GM21381 (cell line): ENCODE data around the gene DDX52.
"Not testable (repeated sequence)": the region's sequence is repeated elsewhere in the genome, so short reads cannot be mapped to it uniquely, and the experiment has no call there.

Experiments used
- ATAC-seq: cut with Tn5 transposase; IDR thresholded peaks from one replicate; pipeline ENCODE4 v1.9.1; 2021; ENCODE audit warnings: mild to moderate bottlenecking, moderate library complexity; ENCODE audit not compliant: unreplicated experiment

The DDX52 gene, protein sequence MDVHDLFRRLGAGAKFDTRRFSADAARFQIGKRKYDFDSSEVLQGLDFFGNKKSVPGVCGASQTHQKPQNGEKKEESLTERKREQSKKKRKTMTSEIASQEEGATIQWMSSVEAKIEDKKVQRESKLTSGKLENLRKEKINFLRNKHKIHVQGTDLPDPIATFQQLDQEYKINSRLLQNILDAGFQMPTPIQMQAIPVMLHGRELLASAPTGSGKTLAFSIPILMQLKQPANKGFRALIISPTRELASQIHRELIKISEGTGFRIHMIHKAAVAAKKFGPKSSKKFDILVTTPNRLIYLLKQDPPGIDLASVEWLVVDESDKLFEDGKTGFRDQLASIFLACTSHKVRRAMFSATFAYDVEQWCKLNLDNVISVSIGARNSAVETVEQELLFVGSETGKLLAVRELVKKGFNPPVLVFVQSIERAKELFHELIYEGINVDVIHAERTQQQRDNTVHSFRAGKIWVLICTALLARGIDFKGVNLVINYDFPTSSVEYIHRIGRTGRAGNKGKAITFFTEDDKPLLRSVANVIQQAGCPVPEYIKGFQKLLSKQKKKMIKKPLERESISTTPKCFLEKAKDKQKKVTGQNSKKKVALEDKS

DNA sequence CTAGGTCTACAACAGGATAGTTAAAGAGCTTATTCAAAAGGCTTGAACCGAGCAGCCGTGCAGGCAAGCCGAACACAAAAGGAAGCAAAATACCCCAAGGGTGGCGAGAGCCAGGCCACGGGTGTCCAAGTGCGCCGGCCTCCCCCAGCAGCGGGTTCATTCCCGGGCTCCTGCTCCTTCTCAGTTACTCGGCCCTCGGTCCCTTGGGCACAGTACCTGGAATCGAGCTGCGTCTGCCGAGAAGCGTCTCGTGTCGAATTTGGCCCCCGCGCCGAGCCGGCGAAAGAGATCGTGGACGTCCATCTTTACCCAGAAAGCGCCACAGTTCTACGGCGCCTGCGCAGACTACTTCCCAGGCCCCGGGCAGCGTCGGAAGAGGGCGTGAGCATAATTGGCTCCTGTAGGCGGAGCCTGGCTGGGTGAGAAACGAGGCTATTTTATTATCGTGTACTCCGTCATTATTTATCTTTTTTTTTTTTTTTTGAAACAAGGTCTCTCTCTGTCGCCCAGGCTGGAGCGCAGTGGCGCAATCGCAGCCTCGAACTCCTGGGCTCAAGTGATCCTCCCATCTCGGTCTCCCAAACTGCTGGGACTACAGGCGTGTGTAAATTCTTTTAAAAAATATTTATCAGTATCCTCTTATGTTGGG is at the start of gene DDX52:
Gene DDX52 (minus strand): TSS at position 329 of the 649 bp plus-strand sequence. CDS start 26 bp downstream, at position 303.
- ATAC-seq, result peak; percentile 86

DNA sequence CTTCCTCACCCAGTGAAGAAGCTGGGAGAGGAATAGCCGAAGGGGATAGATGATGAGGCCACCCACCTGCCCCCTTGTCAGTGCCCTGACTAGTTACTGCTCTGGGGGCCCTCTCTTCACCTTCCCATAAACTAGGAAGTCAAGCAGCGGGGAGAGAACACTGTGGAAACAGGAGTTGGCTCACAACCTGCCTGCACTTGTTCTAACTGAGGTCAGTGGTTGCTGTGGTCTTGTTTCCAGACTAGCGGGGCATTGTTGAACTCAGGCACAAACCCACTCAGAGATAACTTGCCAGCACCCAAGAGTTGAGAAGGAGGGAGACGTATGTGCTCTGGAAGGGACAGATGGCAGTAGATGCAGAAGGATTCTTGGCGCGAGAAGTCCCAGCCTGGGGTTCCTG is 48.6 kb upstream of the DDX52 start:
- ATAC-seq, result no peak

DNA sequence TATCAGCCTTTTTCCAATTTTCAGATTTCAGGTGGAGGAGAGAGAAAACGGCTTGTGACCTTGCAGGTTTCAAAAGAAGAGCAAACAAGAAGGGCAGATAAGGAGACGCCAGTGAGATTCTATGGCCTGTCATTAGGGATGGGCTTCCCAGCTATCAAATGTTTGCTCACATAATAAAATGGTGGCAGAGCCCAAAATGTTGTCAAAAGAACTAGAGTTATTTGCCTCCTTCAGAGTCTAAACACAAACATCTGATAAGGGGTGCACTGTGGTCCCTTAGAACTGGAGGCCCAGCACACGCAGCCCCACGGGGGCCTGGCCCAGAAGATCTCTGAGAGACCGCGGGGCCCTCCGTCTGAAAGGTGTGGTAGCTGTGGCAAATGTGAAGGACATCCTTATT is 46.1 kb upstream of the DDX52 start:
- no peak for ATAC-seq

DNA sequence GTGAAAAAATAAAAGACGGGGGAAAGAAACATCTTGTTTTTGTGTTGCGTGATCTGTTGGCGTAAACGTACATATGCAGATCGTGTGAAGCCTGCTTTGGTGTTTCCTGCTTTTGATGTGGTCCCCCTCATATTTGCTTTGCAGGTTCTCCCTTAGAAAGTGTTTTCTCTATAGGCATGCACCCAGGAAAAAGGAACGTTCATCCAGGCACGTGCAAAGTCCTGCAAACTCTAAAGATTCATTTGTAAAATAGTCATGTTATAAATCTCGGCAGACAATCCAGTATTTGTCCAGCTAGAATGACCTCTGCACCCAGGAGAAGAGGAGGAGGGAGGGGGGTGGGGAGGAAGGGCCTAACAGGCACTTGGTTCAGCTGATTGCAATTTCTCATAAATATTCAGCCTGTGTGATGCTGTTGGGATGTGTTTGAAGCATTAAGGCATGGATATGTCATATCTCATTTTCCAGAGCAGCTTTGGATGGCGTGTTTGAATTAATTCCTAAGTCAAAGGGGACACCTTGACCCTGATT is 40.3 kb upstream of the DDX52 start:
- no peak for ATAC-seq

DNA sequence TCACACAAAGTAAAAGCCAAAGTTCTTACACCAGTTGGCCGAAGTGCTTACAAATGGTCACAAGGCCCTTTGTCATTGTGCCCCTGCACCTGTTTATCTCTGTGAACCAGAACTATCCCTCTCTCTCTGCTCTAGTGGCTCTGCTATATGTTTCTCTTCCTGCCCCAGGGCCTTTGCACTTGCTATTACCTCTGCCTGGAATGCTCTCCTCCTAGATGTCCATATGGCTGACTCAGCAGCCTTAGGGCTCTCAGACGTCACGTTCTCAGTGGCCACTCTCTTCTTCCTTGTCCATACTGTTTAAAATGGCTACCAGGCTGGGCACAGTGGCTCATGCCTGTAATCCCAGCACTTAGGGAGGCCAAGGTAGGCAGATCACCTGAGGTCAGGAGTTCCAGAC is 38.8 kb upstream of the DDX52 start:
- ATAC-seq, result no peak

DNA sequence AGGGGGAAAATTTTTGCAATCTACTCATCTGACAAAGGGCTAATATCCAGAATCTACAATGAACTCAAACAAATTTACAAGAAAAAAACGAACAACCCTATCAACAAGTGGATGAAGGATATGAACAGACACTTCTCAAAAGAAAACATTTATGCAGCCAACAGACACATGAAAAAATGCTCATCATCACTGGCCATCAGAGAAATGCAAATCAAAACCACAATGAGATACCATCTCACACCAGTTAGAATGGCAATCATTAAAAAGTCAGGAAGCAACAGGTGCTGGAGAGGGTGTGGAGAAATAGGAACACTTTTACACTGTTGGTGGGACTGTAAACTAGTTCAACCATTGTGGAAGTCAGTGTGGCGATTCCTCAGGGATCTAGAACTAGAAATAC is 36.7 kb upstream of the DDX52 start:
- not testable (repeated sequence) for ATAC-seq

DNA sequence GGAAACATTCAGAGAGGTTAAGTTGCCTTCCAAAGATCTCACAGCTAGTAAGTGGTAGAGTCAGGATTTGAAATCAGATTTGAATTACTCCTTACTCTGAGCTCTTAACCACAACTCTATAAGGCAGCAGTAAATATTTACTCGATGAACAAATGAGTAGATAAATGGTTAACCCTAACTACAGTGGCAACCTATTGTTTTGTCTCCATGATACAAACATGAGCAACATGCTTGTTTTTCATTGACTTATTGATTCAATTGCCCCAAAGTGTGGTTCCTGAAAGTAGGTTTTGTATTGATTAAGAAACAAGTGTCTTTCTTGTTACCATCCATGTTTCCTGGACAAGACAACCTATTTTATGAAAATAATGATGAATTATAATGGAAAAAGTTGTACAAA is 34.8 kb upstream of the DDX52 start:
- no peak for ATAC-seq

DNA sequence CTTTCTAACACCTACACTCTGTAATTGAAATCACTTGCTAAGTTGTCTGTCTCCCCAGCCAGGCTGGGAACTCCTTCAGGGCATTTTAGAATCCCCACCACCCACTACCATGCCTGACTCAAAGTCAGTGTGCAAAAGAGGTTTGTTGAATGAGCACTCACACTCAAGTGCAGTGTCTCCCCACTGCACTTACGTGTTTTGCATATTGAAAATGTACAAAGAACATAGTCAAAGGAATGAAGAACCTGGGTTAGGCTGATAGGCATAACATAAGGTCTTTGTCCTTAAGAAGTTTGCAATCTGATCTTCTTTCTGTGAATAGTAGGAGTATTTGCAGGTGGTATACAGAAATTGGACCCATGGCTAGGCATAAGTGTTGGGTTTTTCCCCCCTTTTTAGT is 33.8 kb upstream of the DDX52 start:
- no peak for ATAC-seq

DNA sequence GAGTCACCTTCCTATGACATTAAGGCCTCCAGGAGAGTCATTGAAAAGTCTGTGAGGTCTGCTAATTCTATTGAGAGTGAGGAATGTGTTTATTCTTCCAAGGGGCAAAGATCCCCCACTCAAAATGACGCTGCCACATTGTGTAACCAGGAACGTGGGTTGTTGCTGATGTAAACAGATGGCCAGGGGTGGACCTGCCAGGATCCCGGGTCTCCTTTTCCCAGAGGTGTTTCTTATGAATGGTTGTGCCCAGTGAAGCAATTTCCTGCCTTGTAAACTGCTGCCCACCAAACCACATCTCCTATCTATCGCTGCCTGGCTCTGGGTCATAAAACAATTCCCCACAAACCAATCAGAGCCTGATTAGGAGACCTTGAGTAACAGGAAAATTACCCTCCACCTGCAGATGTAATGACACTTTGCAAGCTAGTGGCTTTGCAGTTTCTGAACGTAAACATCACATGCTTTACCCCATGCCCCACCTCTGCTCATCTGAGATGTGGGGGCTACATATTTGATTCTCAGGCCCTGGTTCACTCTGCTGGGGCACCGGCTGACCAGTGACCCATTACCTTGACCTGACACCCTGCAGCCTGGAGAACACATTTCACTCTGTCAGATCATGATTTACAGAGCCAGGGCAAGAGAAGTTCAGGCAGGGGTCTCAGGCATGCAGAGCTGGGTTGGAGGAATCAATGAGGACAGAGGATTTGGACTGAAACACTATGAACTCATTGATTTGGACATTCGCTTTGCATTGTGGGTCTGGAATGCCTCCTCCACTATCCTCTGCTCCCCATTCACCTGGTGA is 33.1 kb upstream of the DDX52 start:
- no peak for ATAC-seq

DNA sequence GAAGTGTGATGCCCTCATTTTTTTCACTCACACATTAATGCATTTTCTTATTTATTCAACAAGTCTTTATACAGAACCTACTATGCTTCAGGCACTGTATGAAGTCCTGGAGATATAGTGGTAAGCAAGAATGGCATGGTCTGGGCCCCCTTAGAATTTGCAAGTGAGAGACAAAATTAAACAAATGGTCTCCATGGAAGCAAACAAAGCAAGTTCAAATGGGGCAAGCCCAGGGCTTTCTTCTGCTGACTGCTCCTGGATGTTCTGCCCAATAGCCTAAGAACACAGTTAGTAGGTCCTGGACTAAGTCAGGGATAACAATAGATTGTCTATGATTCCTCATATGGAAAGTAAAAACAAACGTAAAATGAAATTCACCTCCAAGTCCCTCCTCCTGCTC is 31.3 kb upstream of the DDX52 start:
- ATAC-seq, result no peak

DNA sequence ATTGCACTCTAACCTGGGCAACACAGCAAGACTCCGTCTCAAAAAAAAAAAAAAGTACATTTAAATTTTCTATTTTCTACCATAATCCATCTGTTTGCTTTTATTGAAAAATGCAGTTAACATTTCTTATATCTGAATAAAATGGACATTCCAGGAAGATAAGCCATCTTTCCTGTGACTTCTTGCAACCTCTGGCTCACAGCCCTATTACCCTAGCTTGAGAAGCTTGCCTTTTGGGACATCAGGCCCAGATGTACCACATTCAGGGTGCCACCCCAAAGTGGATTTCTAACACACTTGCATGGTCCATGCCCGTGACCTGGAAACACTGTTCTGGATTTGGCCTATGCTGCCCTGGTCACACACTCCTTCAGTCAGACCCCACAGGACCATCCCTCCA is 30.1 kb upstream of the DDX52 start:
- ATAC-seq, result no peak

DNA sequence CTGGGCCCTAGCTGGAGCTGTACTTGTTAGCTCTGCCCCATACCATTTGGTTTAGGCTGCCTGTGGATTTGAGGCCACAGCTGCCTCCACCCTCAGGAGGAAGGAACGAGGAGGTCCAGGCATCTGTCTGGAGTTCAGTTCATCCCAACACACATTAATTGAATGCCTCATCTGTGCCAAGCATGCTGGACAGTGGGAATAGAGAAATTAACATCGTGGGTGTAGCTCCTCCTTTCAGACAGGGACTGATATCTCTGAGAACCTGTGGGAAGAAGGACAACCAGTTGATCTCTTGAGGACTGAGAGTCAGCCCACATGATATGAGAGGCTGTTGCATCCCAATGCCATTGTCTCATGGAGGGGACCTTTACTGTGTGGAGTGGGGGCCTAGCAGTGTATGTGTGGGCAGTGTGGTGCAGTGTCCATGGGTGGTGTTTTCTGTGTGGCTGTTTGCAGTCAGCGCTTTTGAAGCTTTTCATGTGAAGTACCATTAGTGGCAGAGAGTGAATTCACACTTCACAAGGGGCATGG is 29.4 kb upstream of the DDX52 start:
- no peak for ATAC-seq

DNA sequence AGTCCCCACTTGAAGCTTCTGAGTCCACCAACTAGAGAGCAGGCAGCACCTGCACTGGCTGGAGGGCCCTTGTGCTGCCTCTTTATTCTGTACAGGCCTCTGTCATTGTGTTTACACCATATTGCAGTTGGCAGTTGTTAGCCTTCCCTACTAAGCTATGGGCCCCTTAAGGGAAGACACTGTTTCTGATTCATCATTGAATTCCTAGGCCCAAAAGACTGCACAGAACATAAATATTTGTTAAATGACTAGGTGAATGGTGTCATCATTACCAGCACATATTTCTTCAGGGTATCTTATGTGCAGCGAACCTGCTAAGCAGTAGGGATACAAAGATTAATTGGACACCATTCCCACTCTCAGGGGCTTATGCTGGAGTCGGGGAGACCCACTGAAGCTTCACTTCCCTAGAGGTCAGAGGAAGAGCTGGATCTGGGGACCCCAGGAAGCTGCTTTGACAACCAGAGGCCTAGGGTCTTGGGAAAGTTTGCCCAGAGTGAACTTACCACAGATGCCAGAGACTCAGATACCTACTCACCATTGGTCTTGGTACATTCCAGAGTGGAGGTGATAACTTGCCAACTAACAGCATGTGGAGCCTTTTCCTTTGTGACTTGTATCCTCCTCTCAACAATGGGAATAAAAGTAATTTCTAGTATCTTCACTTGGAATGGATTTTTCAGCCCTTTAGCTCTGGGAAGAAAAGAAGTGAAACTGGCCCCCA is 28.7 kb upstream of the DDX52 start:
- no peak for ATAC-seq

DNA sequence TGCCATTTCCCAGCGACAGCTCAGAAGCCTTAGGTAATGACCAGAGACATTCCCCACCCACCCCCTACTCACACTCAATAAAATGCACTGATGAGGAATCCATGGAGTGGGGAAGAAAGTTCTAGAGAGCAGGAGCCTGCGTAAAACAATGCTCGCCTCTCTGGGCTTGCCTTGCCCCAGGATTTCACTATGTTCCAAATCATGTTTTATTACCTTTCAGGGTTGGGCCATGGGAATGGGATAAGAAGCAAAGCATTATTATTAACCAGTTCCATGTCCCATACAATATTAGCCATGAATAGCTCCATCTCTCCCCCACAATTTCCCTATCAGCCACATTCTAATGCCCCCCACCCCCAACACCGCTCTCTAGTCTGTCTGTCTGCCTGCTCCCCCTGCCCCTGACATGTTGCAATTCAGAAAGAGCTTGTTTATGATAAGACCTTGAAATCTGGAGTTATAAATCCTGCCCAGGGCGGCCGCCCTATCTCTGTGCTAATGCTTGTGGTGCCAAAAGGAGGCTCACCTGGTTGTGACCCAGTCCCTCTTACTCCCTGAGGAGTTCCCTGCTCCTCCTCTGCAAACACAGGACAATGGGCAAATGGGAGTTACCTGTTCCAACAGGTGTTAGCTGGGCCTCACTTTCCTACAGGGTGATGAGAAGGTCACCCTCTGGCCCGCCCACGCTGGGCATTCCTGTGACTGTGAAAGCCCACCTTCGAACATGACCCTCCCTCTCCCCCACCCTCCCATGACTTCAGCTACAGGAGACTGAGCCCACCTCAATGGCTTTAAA is 28.0 kb upstream of the DDX52 start:
- ATAC-seq, result no peak

DNA sequence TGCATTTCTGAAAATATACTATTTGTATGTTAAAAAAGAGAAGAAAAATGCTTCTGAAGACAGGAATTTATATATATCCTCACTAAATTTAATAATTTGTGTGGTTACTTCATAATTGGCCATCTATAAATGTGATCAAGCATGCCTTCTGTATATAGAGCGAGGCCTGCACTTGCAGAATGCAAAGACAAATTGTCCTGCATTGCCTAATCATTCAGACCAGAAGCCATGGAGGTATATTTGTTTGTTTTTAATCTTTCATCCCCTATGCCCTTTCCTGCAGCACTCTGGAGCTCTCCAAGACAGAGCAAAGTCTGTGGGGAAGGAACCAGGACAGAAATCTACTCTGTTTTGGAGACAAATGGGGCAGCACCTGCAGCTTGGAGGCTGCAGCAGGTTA is 23.8 kb upstream of the DDX52 start:
- ATAC-seq, result no peak

DNA sequence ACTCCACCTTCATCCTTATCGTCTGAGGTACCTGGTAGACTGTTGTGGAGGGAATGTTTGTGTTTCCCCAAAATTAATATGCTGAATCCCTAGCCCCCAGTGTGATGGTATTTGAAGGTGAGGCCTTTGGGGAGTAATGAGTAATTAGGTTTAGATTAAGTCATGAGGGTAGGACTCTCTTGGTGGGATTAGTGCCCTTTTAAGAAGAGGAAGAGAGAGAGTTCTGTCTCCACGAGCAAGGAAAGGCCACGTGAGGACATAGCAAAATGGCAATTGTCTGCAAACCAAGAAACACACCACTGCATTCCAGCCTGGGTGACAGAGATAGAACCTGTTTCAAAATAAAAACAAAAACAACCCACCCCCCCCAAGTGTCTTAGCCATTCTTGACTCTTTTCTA is 21.0 kb upstream of the DDX52 start:
- ATAC-seq, result no peak

DNA sequence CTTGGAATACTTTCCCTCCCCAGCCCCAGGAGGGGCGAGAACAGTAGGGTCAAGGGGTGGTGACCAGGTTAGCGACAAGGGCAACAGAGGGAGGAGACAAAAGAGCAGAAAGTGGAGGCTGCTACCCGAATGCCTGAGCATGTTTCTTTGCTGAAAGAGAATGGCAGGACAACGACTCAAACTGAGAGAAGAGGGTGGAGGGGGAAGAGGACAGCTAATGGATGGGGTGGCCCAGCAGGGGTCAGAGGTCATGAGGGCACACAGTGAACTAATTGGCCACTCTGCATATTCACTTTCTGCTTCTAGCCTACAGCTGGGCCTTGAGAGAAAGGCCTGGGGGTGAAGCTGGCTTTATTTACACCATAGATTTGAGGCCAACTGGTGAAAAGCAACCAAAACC is 19.1 kb upstream of the DDX52 start:
- no peak for ATAC-seq

DNA sequence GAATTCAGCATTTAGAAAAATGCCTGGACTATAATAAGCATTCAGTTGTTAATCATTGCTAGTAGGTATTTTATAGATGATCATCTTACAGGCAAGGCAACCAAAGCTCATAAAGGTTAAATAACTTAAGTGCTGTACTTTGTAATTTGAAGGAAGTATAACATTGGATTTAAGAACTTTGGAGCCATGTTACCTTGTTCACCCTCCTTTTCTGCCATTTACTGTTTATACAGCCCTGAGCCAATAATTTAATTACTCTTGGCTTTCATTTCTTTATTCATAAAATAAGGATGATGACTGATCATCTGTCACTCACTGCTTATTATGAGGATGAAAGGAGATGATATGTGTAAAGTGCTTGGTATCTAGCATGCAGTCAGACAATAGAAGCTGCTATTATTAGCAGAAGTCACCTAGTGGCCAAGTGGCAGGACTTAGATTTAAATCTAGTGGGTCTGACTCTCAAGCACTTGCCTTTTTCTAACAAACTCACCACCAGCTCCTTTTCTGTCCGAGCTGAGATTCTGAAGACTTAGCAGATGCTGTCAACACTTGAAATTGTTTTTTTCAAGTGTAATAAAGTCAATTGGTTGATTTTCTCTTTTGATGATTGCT is 18.3 kb upstream of the DDX52 start:
- no peak for ATAC-seq

DNA sequence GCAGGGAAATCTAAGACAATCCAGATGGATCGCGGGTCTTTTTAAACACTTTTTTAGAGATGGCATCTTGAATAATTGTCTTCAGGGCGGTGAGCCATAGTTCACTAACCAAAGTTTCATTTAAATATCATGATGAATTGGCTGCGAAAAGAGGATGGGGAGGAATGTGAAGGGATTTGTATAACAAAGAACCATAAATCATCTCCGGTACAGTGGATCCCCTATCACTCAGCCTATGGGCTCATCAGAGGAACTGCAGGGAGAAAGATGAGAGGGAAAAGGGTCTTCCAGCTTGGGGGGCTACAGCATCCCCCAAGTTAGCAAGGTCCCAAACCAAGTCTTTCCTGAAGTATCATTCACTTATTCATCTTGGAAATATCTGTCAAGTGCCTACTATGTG is 16.7 kb upstream of the DDX52 start:
- ATAC-seq, result no peak
